NOMO-1 treated with dmso at 0.1 percent for 144 hours (cell line): ENCODE measurements around the gene CBR3.

Source experiments
- DNase-seq: peaks from one replicate; lab custom pipeline; 2025; ENCODE audit not compliant: unreplicated experiment; lab: John Stamatoyannopoulos, UW

Gene CBR3

DNA sequence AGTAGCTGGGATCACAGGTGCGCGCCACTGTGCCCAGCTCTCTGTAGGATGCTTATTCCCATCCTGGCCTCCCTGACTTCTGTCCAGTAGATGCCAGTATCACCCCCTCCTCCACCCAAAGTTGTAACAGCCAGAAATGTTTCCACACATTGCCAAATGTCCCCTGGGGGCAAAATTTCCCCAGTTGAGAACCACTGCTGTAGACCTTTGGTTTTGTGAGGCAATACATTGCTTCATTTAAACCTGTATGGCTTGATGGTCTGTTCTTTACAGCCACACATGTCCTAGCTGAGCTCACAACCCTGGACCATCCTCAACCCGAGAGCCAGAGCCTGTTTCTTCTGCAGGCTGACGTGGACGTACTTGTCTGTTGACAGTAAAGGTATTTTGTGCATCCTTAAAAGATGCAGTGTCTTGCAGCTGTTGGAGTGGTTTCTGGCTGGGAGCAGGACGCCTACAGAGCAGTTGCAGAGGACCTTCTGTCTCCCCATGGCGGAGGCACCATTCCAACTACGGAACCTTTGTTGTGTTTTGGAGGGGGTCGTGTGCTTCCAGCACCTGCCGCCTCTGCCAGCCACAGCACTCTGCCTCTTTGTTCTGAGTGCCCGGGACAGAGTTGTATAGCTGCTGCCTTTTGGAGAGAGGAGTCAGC lies 48.4 kb downstream of the CBR3 start:
- no peak for DNase-seq

DNA sequence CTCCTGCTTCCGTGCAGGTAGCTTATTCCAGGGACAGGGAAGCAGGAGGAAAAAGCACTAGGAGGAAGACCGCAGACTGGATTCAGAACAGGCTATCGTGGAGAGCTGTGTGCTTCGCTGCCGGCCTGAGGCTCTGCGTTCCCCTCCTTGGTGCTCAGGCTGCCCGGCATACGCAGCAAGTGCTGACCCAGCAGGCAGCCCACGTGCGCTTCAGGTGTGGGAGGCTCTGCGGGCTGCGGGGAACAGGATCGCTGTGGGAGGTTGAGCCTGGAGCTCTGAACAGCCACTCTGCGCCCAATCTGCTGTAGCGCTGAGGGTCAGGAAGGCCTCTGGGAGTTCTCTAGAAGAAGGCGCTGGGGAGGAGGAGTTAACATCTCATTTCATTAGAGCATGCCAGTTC lies 49.7 kb downstream of the CBR3 start:
- DNase-seq: no peak

DNA sequence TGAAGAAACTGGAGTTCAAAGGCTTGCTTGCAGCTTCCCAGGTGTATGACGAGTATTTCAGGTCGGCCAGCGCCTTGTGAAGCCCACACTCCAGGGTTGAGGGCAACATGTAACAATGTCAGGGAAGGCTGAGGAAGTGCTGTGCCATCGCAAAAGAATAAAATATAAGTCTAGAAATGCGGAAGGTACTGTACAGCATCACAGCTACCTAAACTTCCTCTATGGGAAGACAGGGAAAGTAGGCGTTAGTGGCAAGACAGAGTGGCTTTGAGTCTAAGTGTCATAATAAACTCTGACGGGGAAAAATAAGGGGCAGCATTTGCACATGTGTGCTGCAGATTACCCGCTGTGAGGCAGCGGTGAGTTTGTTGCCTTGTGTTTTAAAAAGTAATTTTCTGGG lies 50.6 kb downstream of the CBR3 start:
- peak; percentile 55 for DNase-seq

DNA sequence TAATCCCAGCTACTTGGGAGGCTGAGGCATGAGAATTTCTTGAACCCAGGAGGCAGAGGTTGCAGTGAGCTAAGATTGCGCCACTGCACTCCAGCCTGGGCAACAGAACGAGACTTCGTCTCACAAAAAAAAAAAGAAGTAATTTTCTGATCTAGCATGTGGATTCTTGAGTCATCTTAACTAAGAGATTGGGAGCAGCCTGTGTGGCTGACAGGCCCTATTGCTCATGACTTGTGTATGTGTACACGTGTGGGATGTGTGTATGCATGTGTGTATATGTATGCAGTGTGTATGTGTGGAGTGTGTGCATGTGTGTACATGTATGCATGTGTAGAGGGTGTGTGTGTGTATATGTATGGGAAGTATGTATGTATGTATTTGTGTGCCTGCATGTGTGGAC lies 51.2 kb downstream of the CBR3 start:
- DNase-seq: peak; percentile 67

DNA sequence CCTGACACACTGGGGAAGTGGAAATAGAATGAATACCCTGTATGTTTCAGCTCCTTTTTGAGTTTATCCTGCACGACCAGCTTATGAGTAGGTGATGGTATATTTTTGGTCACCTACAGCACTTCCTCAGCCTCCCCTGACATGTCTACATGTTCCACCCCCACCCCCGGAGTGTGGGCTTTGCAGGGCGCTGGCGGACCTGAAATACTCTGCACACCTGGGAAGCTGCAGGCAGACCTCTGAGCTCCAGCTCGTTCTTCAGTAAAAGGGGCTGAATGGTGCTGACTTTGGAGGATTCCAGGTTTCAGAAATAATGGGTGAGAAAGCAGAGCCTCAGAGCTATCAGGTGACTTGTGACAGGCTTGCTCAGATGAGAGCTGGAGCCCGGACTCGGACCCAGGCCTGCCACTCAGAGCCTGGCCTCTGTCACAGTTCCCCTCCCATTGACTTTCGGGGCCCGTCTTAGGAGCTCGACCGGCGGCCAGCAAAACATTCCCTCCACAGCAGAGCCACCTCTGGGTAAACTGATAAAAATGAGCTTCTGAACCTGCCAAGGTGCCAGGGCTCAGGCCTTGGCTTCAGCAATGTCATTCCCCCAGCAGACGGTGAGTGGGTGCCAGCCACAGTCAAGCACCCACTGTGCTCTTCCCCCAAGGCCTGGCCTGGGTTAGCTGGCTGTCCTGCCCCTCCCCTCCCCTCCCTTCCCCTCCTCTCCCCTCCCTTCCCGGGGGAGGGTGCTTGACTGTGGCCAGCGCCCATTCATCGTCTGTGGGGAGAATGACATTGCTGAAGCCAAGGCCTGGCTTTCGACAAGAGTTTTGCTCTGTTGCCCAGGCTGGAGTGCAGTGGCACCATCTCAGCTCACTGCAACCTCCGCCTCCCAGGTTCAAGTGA lies 51.9 kb downstream of the CBR3 start:
- DNase-seq: no peak

DNA sequence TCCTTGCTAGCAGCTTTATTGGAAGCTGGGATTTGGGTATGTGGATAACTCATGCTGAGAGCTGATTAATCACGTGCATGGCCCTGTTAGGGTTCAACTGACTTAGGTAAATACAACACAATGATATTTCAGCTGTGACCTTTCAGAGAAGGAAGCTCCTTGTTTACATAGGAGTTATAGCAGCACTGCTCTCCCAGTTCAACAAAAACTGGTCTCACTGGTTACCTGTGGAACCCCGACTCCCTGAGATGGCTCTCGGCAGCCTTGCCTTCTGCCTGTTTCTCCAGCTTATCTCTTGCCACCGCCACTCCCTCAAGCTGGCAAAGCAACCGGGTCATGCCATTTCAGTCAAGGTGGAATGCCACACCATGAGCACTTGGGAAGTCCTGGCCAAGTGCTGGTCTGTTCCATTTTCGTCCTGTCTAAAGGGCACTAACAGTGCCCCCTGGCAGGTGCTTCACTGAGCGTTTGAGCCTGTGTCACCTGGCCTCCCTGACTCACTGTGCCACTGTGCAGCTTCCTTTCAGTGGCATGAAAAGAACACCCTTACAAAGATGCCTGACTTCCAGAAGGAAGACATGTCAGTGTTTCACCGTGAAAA lies 53.3 kb downstream of the CBR3 start:
- DNase-seq: no peak

DNA sequence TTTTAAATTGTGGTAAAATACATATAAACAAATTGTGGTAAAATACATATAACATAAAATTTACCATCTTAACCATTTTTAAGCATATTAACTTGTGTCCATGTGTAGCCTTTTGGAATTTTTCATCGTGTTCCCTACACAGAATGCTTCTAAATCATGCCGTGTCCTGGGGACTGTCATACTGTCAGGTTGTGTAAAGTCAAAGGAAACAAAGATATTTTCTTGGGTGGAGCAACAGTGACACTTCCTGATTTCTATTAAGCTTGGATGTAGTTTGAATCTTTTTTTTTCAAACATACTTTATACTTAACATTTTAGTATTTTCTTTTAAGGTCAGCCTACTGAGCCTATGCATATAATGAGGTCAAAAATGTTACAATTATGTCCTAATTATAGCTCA lies 54.1 kb downstream of the CBR3 start:
- DNase-seq: no peak

DNA sequence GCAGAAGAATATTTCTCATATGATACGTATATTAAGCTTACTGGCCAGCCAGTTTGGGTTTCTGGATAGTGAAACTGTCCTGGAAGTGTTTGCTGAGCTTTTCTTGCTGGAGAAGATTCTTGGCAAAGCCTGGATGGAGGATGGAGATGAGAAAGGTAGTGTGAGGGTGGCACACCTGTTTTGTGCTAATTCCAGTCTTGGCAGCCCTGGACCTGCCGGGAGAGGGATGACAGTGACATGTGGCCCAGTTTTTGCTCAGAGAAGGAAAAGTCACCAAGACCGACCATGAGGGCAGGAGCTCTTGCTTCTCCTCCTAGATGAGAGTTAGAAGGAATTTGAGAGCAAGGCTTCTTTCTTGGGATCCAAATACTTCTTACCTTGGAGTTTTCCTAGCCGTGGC lies 55.9 kb downstream of the CBR3 start:
- DNase-seq: no peak

DNA sequence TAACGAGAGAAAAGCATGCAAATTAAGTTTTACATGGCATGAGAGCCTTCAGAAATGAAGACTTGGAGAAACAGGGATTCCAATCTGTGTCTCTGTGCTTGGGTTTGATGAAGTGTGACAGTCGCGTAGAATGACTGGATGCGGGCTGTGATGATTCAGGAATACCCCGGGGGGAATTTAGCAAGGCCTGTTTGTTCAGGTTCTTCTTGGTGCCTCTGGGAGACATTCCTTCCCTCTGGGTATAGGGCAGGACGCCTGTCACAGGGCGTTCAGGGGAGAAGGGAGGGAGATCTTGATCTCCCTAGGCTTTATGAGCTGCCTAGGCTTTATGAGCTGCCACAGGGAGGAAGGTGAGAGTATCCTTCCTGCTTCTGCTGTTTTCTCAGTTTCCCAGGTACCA lies 58.3 kb downstream of the CBR3 start:
- no peak for DNase-seq

DNA sequence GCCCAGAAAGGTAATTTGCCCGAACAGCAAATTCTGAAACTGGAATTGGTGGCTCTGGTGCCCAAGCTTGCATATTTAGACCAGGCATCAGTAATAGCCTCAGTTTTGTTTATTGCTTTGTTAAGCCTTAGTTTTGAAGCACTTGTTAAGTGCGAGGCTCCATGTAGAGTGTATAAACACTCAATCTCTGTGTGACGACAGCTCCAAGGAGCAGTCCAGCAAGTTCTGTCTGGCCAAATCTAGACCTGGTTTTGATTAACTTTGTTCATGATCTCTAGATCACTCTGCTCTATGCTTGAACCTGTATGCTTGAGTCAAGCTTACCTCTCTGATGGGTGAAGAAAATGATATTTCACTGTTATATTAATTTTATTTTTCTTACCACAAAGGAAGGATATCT lies 59.1 kb downstream of the CBR3 start:
- no peak for DNase-seq

DNA sequence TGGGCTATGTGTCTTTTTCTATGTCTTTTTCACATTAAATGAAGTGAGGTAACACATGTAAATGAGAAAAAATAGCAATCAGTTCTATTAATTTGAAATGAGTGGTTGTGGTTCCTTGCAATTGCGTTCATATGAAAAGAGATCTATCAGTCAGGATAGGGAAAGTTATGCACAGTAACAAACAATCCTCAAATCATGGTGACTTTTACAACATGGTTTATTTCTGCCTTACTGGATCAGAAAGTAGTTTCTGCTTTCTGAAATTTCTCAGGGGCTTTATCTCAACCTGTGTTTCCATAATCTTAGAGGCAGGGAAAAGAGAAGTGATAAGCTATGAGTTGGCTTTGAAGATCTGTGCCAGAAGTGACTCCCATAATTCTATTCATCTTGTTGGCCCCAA lies 60.7 kb downstream of the CBR3 start:
- no peak for DNase-seq
